HUES6 (cell line): Measurements from ENCODE around the gene PPT1.
A peak's percentile ranks its signal among the peaks of the same experiment; 100 is the strongest.

Experiments used
- H3K27ac ChIP-seq: 2 replicates; pipeline ENCODE4 v1.7.0; 2013; ENCODE audit warnings: low read depth, mild to moderate bottlenecking, low read length, inconsistent platforms
- H3K27me3 ChIP-seq: 2 replicates; pipeline ENCODE4 v1.6.1; 2013; ENCODE audit warnings: low read length; ENCODE audit not compliant: control insufficient read depth, insufficient read depth
- H3K36me3 ChIP-seq: 2 replicates; pipeline ENCODE4 v1.6.1; 2013; ENCODE audit warnings: low read length; ENCODE audit not compliant: control insufficient read depth, insufficient read depth
- H3K4me1 ChIP-seq: 2 replicates; pipeline ENCODE4 v1.6.1; 2013; ENCODE audit warnings: low read length; ENCODE audit not compliant: control insufficient read depth, insufficient read depth
- H3K4me3 ChIP-seq: 2 replicates; pipeline ENCODE4 v1.5.1; 2013; ENCODE audit warnings: low read depth, low read length
- H3K9ac ChIP-seq: one replicate; pipeline ENCODE4 v1.6.1; 2013; ENCODE audit warnings: mild to moderate bottlenecking, low read length
- H3K9me3 ChIP-seq: 2 replicates; pipeline ENCODE4 v1.6.1; 2013; ENCODE audit warnings: low read depth, low read length; ENCODE audit not compliant: control insufficient read depth, insufficient read depth

Gene PPT1

DNA sequence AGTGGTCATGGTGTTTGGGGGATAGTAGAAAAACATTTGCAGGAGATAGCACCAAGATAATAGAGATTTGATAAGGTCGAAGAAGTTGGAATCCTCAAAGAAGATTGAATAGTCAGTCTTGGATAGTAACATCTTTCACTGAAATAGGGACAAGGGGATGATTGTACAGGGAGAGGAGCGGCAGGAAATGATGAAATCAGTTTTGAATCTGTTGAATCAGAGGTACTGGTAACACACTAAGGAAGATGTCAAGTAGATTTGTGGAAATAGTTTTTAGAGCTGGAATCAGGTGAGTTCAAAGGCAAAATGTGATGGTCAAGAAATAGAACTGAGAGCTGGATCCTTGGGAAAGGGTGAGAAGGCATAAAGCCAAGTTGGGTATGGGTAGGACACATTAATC lies 30.0 kb downstream of the PPT1 start:
- no peak overlapping the region for H3K27ac ChIP-seq
- no peaks in the 10 kb centered on the region for H3K27me3 ChIP-seq
- no peaks in the 10 kb centered on the region for H3K4me1 ChIP-seq
- H3K36me3 ChIP-seq = peaks cover 96% of the 10 kb centered on the region
- H3K9ac ChIP-seq = no peak overlapping the region
- no peak overlapping the region for H3K4me3 ChIP-seq
- no peaks in the 10 kb centered on the region for H3K9me3 ChIP-seq

GRCh38 chr1:40064797-40065499 lies 32.1 kb downstream of the PPT1 start:
- Histone ChIP-seq H3K4me3 (no peak overlapping the region), H3K36me3 (peaks cover 96% of the 10 kb centered on the region), H3K27me3 (no peaks in the 10 kb centered on the region), H3K27ac (no peak overlapping the region), H3K4me1 (peaks cover 2% of the 10 kb centered on the region), H3K9me3 (no peaks in the 10 kb centered on the region), H3K9ac (no peak overlapping the region)

DNA sequence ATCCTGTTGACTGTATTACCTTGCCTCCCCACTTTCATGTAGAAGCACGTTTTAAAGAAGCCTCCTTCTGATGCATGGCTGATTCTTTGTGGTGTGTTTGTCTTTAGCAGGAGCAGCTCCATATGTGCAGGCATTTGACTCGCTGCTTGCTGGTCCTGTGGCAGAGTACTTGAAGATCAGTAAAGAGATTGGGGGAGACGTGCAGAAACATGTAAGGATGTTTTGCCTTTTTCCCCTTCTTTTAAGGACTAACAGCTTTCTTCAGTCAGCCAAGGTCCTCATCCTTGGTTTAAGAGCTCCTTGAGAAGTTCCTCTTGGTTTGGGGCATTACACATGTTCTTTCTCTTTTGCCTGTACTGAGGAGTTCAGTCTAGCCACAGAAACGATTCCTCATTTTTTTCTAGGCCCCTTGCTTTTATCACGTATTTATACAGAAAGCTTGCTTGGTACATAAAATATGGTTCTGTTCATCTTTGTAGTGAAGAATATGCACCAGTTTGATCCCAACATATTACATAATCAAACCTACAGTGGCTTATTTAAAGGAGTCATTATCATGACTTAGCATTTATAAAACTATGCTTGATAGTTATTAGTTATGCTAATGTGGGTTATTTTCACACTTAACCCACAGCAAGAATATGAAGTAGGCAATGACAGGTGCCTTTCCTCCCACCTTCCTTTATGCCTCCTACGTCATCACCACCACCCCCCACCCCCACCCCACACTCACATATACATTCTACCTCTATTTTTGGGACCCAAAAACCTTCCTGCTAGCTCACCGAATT lies 36.9 kb downstream of the PPT1 start:
- Histone ChIP-seq H3K27ac (peak overlapping the region; percentile 84), H3K27me3 (no peaks in the 10 kb centered on the region), H3K9ac (no peak overlapping the region), H3K4me3 (no peak overlapping the region), H3K36me3 (peaks cover 77% of the 10 kb centered on the region), H3K4me1 (peaks cover 20% of the 10 kb centered on the region), H3K9me3 (no peaks in the 10 kb centered on the region)

DNA sequence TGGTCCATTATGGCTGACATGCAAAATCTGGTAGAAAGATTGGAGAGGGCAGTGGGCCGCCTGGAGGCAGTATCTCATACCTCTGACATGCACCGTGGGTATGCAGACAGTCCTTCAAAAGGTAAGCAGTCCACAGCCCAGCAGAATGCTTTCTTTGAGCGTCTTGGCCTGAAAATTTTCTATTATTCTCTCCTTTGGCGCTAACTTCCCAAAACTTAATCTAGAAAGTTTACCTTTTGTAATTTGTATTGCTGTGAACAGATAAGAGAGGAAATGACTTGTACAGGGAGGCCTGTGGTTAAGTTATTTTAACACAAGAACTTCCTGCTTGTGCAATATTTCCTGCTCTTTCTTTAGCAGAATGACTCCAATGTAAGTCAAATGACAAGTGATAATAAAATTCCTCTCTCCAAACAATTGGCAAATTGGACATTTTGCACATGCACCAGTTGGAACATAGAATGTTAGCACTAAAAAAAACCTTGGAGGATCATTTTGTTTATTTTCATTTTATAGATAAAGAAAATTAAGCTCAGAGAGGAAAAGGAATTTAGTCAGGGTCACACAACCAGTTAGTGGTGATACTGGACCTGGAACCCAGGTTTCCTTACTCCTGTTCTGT lies 37.6 kb downstream of the PPT1 start:
- H3K9ac ChIP-seq = no peak overlapping the region

GRCh38 chr1:40058453-40059337 lies 38.4 kb downstream of the PPT1 start:
- no peaks in the 10 kb centered on the region for H3K9me3 ChIP-seq
- H3K4me1 ChIP-seq = peaks cover 20% of the 10 kb centered on the region
- peaks cover 62% of the 10 kb centered on the region for H3K36me3 ChIP-seq
- H3K27me3 ChIP-seq = no peaks in the 10 kb centered on the region
- peak overlapping the region; percentile 84 for H3K27ac ChIP-seq
- H3K4me3 ChIP-seq = peak overlapping the region; percentile 24; the same call in 1 of the 2 replicates
- H3K9ac ChIP-seq = peak overlapping the region; percentile 4

More for the DNA sequence above, 37.6 kb downstream of the PPT1 start:
- Histone ChIP-seq H3K36me3 (peaks cover 70% of the 10 kb centered on the region), H3K4me3 (no peak overlapping the region), H3K27ac (peak overlapping the region; percentile 84), H3K9me3 (no peaks in the 10 kb centered on the region), H3K4me1 (peaks cover 20% of the 10 kb centered on the region), H3K27me3 (no peaks in the 10 kb centered on the region)

- H3K4me3 ChIP-seq = no peak overlapping the region
- H3K27ac ChIP-seq = 0 out of 2 replicates have a peak overlapping the region, but pooled peaks have one; percentile 84
- peaks cover 57% of the 10 kb centered on the region for H3K36me3 ChIP-seq
- no peaks in the 10 kb centered on the region for H3K27me3 ChIP-seq
- H3K9ac ChIP-seq = no peak overlapping the region
- no peaks in the 10 kb centered on the region for H3K9me3 ChIP-seq
- H3K4me1 ChIP-seq = peaks cover 20% of the 10 kb centered on the region
Measured at GRCh38 chr1:40058097-40058452, 39.0 kb downstream of the PPT1 start.

DNA sequence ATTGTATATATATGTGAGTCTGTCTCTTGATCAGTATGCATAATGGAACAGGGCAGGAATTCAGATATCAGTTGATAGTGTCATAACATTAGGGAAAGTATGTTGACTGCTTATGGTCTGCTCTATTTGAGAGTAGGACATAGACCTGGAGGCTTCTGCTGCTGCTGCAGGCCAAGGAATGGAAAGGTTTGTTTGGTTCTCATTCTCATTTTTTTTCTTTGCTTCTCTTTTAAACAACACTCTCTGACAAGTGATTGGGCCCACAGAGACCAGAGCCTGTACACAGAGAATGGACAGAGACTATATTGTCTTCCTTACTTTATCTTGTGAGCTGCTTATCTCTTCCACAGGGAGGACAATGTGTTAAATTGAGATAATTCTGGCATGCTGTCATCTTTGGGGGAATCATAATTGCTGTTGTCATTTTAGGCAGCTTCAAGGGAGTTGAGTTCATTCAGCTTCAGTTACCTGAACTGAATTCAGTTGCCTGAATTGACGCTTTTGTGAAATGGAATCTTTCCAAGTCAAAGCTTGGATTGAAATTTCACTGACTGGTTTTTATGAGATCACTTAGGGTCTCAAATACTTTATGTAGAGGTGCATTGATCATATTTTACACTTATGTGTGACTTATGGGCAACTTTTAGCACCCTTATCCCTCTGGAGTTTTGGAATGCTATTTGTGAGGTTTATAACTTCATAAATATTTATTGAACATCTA lies 39.6 kb downstream of the PPT1 start:
- peaks cover 52% of the 10 kb centered on the region for H3K36me3 ChIP-seq
- H3K9ac ChIP-seq = no peak overlapping the region
- no peak overlapping the region for H3K4me3 ChIP-seq
- H3K27ac ChIP-seq = no peak overlapping the region
- peaks cover 20% of the 10 kb centered on the region for H3K4me1 ChIP-seq
- no peaks in the 10 kb centered on the region for H3K27me3 ChIP-seq
- no peaks in the 10 kb centered on the region for H3K9me3 ChIP-seq

DNA sequence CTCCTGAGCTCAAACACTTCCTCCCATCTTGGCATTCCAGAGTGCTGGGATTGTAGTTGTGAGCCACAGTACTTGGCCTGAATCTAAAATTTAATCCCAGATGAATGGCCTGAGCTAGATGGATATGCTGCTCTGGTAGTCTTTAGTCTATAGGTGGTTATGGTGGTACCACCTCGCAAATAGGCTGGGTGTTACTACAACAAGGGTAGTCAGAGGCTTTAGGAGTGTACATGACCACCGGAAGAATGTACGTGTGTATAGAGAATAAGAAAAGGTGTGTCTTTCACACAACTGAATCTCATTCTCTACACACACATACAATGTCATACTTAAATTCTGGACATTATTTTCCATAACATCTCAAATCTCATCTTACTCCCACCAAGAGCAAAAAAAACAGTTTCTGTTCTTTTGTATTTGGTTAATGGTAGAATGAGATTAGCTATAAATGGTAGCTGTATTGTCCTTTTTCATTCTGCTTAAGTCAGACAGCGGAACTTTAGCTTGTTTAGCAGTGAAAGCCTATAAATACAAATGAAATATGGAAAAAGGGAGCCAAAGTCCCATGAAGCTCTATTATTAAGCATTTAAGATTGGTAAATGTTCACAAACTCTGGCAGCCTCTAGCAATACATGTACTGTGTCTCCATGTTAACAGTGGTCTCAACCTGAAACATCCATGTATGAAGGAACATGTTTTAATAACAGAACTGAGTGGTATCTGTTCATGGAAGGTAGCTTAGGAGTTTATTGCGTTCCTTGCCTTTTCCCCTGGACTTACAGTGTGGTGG lies 40.3 kb downstream of the PPT1 start:
- Histone ChIP-seq H3K4me1 (peaks cover 20% of the 10 kb centered on the region), H3K9ac (no peak overlapping the region)

GRCh38 chr1:40053138-40053887 lies 43.7 kb downstream of the PPT1 start:
- Histone ChIP-seq H3K36me3 (peaks cover 37% of the 10 kb centered on the region), H3K4me1 (peaks cover 4% of the 10 kb centered on the region)

More for the DNA sequence above, 40.3 kb downstream of the PPT1 start:
- no peak overlapping the region for H3K4me3 ChIP-seq
- no peaks in the 10 kb centered on the region for H3K9me3 ChIP-seq
- H3K27me3 ChIP-seq = no peaks in the 10 kb centered on the region
- no peak overlapping the region for H3K27ac ChIP-seq
- H3K36me3 ChIP-seq = peaks cover 49% of the 10 kb centered on the region

More at GRCh38 chr1:40053138-40053887, 43.7 kb downstream of the PPT1 start:
- Histone ChIP-seq H3K9me3 (no peaks in the 10 kb centered on the region), H3K27me3 (no peaks in the 10 kb centered on the region), H3K27ac (no peak overlapping the region), H3K9ac (no peak overlapping the region), H3K4me3 (no peak overlapping the region)
